ENCODE measurements around the gene ZNF223.

DNA sequence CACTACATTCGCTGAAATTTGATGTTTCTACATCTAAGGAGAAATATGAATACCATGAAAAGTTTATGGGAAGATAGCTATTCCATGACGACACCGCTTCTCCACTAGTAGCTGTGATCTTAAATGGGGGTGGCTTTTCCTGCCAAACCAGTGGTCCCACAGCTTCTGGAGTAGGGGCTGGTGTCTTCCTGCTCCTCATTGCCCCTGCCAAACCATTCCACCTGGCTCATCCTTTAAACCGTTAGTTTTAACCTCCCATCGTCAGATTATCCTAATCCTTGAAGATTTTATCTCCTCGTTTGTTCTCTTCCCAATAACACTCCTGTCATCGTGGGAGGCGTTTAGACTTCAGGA is 49.6 kb upstream of the ZNF223 start:
- TF ChIP-seq POLR2A (IDR thresholded peaks at IDR 0.05) = no peak
- TF ChIP-seq, protein P1, sequence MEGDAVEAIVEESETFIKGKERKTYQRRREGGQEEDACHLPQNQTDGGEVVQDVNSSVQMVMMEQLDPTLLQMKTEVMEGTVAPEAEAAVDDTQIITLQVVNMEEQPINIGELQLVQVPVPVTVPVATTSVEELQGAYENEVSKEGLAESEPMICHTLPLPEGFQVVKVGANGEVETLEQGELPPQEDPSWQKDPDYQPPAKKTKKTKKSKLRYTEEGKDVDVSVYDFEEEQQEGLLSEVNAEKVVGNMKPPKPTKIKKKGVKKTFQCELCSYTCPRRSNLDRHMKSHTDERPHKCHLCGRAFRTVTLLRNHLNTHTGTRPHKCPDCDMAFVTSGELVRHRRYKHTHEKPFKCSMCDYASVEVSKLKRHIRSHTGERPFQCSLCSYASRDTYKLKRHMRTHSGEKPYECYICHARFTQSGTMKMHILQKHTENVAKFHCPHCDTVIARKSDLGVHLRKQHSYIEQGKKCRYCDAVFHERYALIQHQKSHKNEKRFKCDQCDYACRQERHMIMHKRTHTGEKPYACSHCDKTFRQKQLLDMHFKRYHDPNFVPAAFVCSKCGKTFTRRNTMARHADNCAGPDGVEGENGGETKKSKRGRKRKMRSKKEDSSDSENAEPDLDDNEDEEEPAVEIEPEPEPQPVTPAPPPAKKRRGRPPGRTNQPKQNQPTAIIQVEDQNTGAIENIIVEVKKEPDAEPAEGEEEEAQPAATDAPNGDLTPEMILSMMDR (IDR thresholded peaks at IDR 0.05) = no peak

All from body of pancreas (tissue), 4 donors.